Activated naive CD4-positive, alpha-beta T cell treated with anti-CD3 and anti-CD28 coated beads for 36 hours (primary cell): ENCODE results near the gene SLC39A5. TPM values are rescaled to one million over a fixed set of nuclear protein-coding genes. Genes with fewer than 3 reads are reported as not detected.
"Not testable (repeated sequence)": the region's sequence is repeated elsewhere in the genome, so short reads cannot be mapped to it uniquely, and the experiment has no call there.

ENCODE experiments used
- CTCF ChIA-PET: fragments of 350-600 bp; sonication (Branson Sonifier 250); formaldehyde crosslinking; loops from one replicate; lab custom pipeline; 2021; ENCODE audit warnings: antibody characterized with exemption; lab: Charles Lee
- DNase-seq: peaks from one replicate; pipeline ENCODE4 v3.0.0-alpha.2; 2020
- H3K27ac Mint-ChIP-seq: one replicate; pipeline ENCODE4 v1.8.0; 2021; ENCODE audit warnings: mild to moderate bottlenecking, mixed read lengths
- H3K27me3 Mint-ChIP-seq: one replicate; pipeline ENCODE4 v1.8.0; 2021; ENCODE audit warnings: low read depth, mixed read lengths
- H3K36me3 Mint-ChIP-seq: one replicate; pipeline ENCODE4 v1.8.0; 2021; ENCODE audit warnings: low read depth, mixed read lengths
- H3K4me1 Mint-ChIP-seq: one replicate; pipeline ENCODE4 v1.8.0; 2021; ENCODE audit warnings: low read depth, mixed read lengths
- H3K4me3 Mint-ChIP-seq: one replicate; pipeline ENCODE4 v1.8.0; 2021; ENCODE audit warnings: mild to moderate bottlenecking, moderate library complexity, mixed read lengths
- H3K9me3 Mint-ChIP-seq: one replicate; pipeline ENCODE4 v1.8.0; 2021; ENCODE audit warnings: mixed read lengths
- intact Hi-C: fragments of 100-400 bp; cut with micrococcal nuclease; formaldehyde crosslinking; loops from one replicate; pipeline ENCODE4 v1.15.1; 2023
- total RNA-seq, 2 experiments: library from RNA; stranded (reverse); gene quantifications; one replicate each; pipeline ENCODE4 v1.2.3, GENCODE V29; 2021

SLC39A5 gene
- 1 to 10 TPM in 1 of 2 experiments, under 1 TPM in 1; 0.98 to 1.8 TPM for total RNA-seq

GRCh38 chr12:56229916-56230431, at the start of gene SLC39A5:
TSS of gene SLC39A5 (plus strand) at chr12:56230051. CDS start at chr12:56231275, 1,224 bp downstream.
- Mint-ChIP-seq H3K4me3 (no peak within 1 kb of the TSS), H3K27me3 (no peaks in the 10 kb centered on the region), H3K4me1 (peaks cover 7% of the 10 kb centered on the region), H3K27ac (no peak within 1 kb of the TSS), H3K36me3 (peaks cover 12% of the 10 kb centered on the region), H3K9me3 (no peaks in the 10 kb centered on the region)
- no peak for DNase-seq
- CTCF ChIA-PET, result no interaction called here
- intact Hi-C loops, result no loop called here

- Mint-ChIP-seq H3K27ac (no peak overlapping the region), H3K27me3 (no peaks in the 10 kb centered on the region), H3K4me3 (peak overlapping the region; percentile 8), H3K9me3 (no peaks in the 10 kb centered on the region), H3K36me3 (peaks cover 17% of the 10 kb centered on the region), H3K4me1 (peaks cover 28% of the 10 kb centered on the region)
- intact Hi-C loops, result loop anchor here (10.0 kb wide), 1 partner anchor 452 kb away; no protein-coding TSS in a partner anchor
- CTCF ChIA-PET, result interaction anchor here (1.0 to 4.7 kb wide), 5 partner anchors 28 to 80 kb away, joined by 4 to 86 read pairs (median 20); partner anchors contain the start of genes COQ10A, ESYT1, MYL6 and RNF41
- DNase-seq, result no peak
These were observed 42.9 kb upstream of the SLC39A5 start for GRCh38 chr12:56186957-56187356.

- H3K27me3 Mint-ChIP-seq, result no peaks in the 10 kb centered on the region
- CTCF ChIA-PET, result interaction anchor here (0.6 to 4.7 kb wide), 23 partner anchors 7 to 455 kb away, joined by 3 to 86 read pairs (median 6); partner anchors contain the start of genes ANKRD52, COQ10A, ESYT1 and MYL6
- peaks cover 30% of the 10 kb centered on the region for H3K4me1 Mint-ChIP-seq
- H3K4me3 Mint-ChIP-seq, result peak overlapping the region; percentile 83
- no peaks in the 10 kb centered on the region for H3K9me3 Mint-ChIP-seq
- DNase-seq, result peak; percentile 23
- intact Hi-C loops, result loop anchor here (1.0 to 10.0 kb wide), 3 partner anchors 30 to 453 kb away; partner anchors contain the start of gene MYL6
- H3K27ac Mint-ChIP-seq, result peak overlapping the region; percentile 80
- H3K36me3 Mint-ChIP-seq, result peaks cover 17% of the 10 kb centered on the region
These were observed 41.6 kb upstream of the SLC39A5 start for GRCh38 chr12:56188131-56188777.

GRCh38 chr12:56188778-56189098, 41.1 kb upstream of the SLC39A5 start:
- H3K36me3 Mint-ChIP-seq, result peaks cover 17% of the 10 kb centered on the region
- intact Hi-C loops, result loop anchor here (1.0 to 10.0 kb wide), 6 partner anchors 30 to 454 kb away; partner anchors contain the start of gene MYL6
- H3K4me3 Mint-ChIP-seq, result peak overlapping the region; percentile 83
- peak; percentile 24 for DNase-seq
- CTCF ChIA-PET, result interaction anchor here (0.9 to 4.7 kb wide), 25 partner anchors 8 to 450 kb away, joined by 3 to 86 read pairs (median 6); partner anchors contain the start of genes ANKRD52, COQ10A, ESYT1 and MYL6
- no peaks in the 10 kb centered on the region for H3K27me3 Mint-ChIP-seq
- peak overlapping the region; percentile 80 for H3K27ac Mint-ChIP-seq
- no peaks in the 10 kb centered on the region for H3K9me3 Mint-ChIP-seq
- H3K4me1 Mint-ChIP-seq, result peaks cover 33% of the 10 kb centered on the region

GRCh38 chr12:56189099-56189917, 40.5 kb upstream of the SLC39A5 start, which contains the start of gene SMARCC2:
TSS of gene SMARCC2 (minus strand) at chr12:56189483. CDS start at chr12:56189461, 22 bp downstream.
- H3K4me1 Mint-ChIP-seq, result peaks cover 33% of the 10 kb centered on the region
- intact Hi-C loops, result loop anchor here (1.0 to 10.0 kb wide), 5 partner anchors 63 to 455 kb away; no protein-coding TSS in a partner anchor
- H3K27ac Mint-ChIP-seq, result peak within 1 kb of the TSS; percentile 92
- no peaks in the 10 kb centered on the region for H3K27me3 Mint-ChIP-seq
- no peaks in the 10 kb centered on the region for H3K9me3 Mint-ChIP-seq
- H3K4me3 Mint-ChIP-seq, result peak within 1 kb of the TSS; percentile 95
- H3K36me3 Mint-ChIP-seq, result peaks cover 16% of the 10 kb centered on the region
- peak; percentile 93 for DNase-seq
- CTCF ChIA-PET, result interaction anchor here (0.8 to 4.7 kb wide), 35 partner anchors 8 to 451 kb away, joined by 3 to 86 read pairs (median 5); partner anchors contain the start of genes ANKRD52, COQ10A, ESYT1 and MYL6

- CTCF ChIA-PET, result interaction anchor here (0.6 to 4.7 kb wide), 33 partner anchors 9 to 452 kb away, joined by 3 to 86 read pairs (median 5); partner anchors contain the start of genes COQ10A, ESYT1, MYL6 and PA2G4
- peak; percentile 88 for DNase-seq
- intact Hi-C loops, result loop anchor here (1.0 to 10.0 kb wide), 7 partner anchors 64 to 455 kb away; partner anchors contain the start of genes PAN2 and TIMELESS
- H3K27me3 Mint-ChIP-seq, result no peaks in the 10 kb centered on the region
- H3K9me3 Mint-ChIP-seq, result no peaks in the 10 kb centered on the region
- peak overlapping the region; percentile 95 for H3K4me3 Mint-ChIP-seq
- peaks cover 33% of the 10 kb centered on the region for H3K4me1 Mint-ChIP-seq
- peak overlapping the region; percentile 92 for H3K27ac Mint-ChIP-seq
- peaks cover 14% of the 10 kb centered on the region for H3K36me3 Mint-ChIP-seq
These were observed 39.7 kb upstream of the SLC39A5 start for GRCh38 chr12:56189918-56190694.

GRCh38 chr12:56190695-56191155, 39.1 kb upstream of the SLC39A5 start:
- intact Hi-C loops, result loop anchor here (1.0 to 5.0 kb wide), 2 partner anchors 143 to 257 kb away; partner anchors contain the start of genes PAN2 and TIMELESS
- no peaks in the 10 kb centered on the region for H3K27me3 Mint-ChIP-seq

GRCh38 chr12:56192582-56192981, 37.3 kb upstream of the SLC39A5 start:
- Mint-ChIP-seq H3K36me3 (peaks cover 1% of the 10 kb centered on the region), H3K4me3 (no peak overlapping the region), H3K27me3 (no peaks in the 10 kb centered on the region), H3K4me1 (peaks cover 18% of the 10 kb centered on the region), H3K27ac (no peak overlapping the region), H3K9me3 (no peaks in the 10 kb centered on the region)
- CTCF ChIA-PET, result interaction anchor here (0.6 to 2.9 kb wide), 10 partner anchors 12 to 271 kb away, joined by 3 to 22 read pairs (median 5); partner anchors contain the start of genes ANKRD52, ESYT1, RNF41 and ZC3H10
- intact Hi-C loops, result loop anchor here (2.0 to 5.0 kb wide), 3 partner anchors 74 to 255 kb away; partner anchors contain the start of genes COQ10A, IL23A and TIMELESS
- DNase-seq, result no peak

More at GRCh38 chr12:56190695-56191155, 39.1 kb upstream of the SLC39A5 start:
- Mint-ChIP-seq H3K36me3 (peaks cover 11% of the 10 kb centered on the region), H3K4me1 (peaks cover 32% of the 10 kb centered on the region), H3K4me3 (peak overlapping the region; percentile 95), H3K27ac (peak overlapping the region; percentile 92), H3K9me3 (no peaks in the 10 kb centered on the region)
- CTCF ChIA-PET, result interaction anchor here (1.8 to 4.7 kb wide), 5 partner anchors 31 to 108 kb away, joined by 5 to 86 read pairs (median 22); partner anchors contain the start of genes COQ10A, ESYT1, RNF41 and ZC3H10
- DNase-seq, result no peak

GRCh38 chr12:56193025-56193578, 36.7 kb upstream of the SLC39A5 start:
- intact Hi-C loops, result loop anchor here (1.0 to 5.0 kb wide), 8 partner anchors 31 to 308 kb away; partner anchors contain the start of genes ANKRD52, COQ10A, IL23A and NABP2
- no peaks in the 10 kb centered on the region for H3K9me3 Mint-ChIP-seq
- H3K4me3 Mint-ChIP-seq, result no peak overlapping the region
- no peaks in the 10 kb centered on the region for H3K27me3 Mint-ChIP-seq
- H3K4me1 Mint-ChIP-seq, result peaks cover 13% of the 10 kb centered on the region
- CTCF ChIA-PET, result interaction anchor here (0.6 to 2.9 kb wide), 7 partner anchors 12 to 271 kb away, joined by 3 to 22 read pairs (median 9); partner anchors contain the start of genes ANKRD52, RNF41 and ZC3H10
- DNase-seq, result peak; percentile 93
- H3K36me3 Mint-ChIP-seq, result peaks cover 1% of the 10 kb centered on the region
- H3K27ac Mint-ChIP-seq, result peak overlapping the region; percentile 19

GRCh38 chr12:56196818-56197550, 32.9 kb upstream of the SLC39A5 start:
- H3K9me3 Mint-ChIP-seq, H3K4me3 Mint-ChIP-seq, DNase-seq, H3K27me3 Mint-ChIP-seq, H3K27ac Mint-ChIP-seq, H3K36me3 Mint-ChIP-seq, intact Hi-C loops, H3K4me1 Mint-ChIP-seq: not testable (repeated sequence)
- CTCF ChIA-PET, result interaction anchor here (1.3 to 3.0 kb wide), 2 partner anchors 9 to 61 kb away, joined by 4 to 17 read pairs; partner anchors contain the start of gene ANKRD52
